Epithelial cell of proximal tubule (primary cell): Measurements from ENCODE around the gene IFIH1. TPM values are rescaled to one million over a fixed set of nuclear protein-coding genes. Genes with fewer than 3 reads are reported as not detected.

Experiments
- DNase-seq: peaks from one replicate; pipeline ENCODE4 v3.0.0-alpha.2; 2011; ENCODE audit warnings: low read depth
- H3K4me3 ChIP-seq: 2 replicates; pipeline ENCODE4 v1.5.1; 2011; ENCODE audit warnings: low read depth, mild to moderate bottlenecking, low read length
- CTCF ChIP-seq: conservative IDR thresholded peaks from 2 replicates; pipeline ENCODE4 v1.5.1; 2012; ENCODE audit warnings: low read depth, mild to moderate bottlenecking, low read length
- total RNA-seq: library from RNA; depleted of rRNA; stranded (reverse); fragments of >200 nt; gene quantifications from 2 replicates; pipeline ENCODE4 v1.2.3, GENCODE V29; 2015

IFIH1 gene
- total RNA-seq, 1 donor from 2014 or later: 4.8 TPM

GRCh38 chr2:162252153-162252552, 66.3 kb downstream of the IFIH1 start:
- DNase-seq: no peak
- no peak for TF ChIP-seq CTCF
- H3K4me3 ChIP-seq: no peak overlapping the region

- TF ChIP-seq CTCF: no peak
- no peak for DNase-seq
- H3K4me3 ChIP-seq: no peak overlapping the region
These were observed 72.7 kb downstream of the IFIH1 start for GRCh38 chr2:162245781-162246180.

- no peak for DNase-seq
- H3K4me3 ChIP-seq: no peak overlapping the region
- no peak for TF ChIP-seq CTCF
These were observed 73.4 kb downstream of the IFIH1 start for GRCh38 chr2:162245061-162245460.

GRCh38 chr2:162244541-162245031, 73.9 kb downstream of the IFIH1 start:
- DNase-seq: peak; percentile 77
- H3K4me3 ChIP-seq: no peak overlapping the region
- TF ChIP-seq CTCF: no peak

- H3K4me3 ChIP-seq: no peak overlapping the region
- TF ChIP-seq CTCF: no peak
- DNase-seq: no peak
These were observed 74.8 kb downstream of the IFIH1 start for GRCh38 chr2:162243715-162244114.

- TF ChIP-seq CTCF: no peak
- no peak for DNase-seq
- no peak within 1 kb of the TSS for H3K4me3 ChIP-seq
These were observed 75.2 kb downstream of the IFIH1 start, which contains the start of gene FAP for GRCh38 chr2:162243294-162243693. Gene FAP, minus strand, starts transcription at chr2:162243445. Its CDS starts 118 bp downstream, at chr2:162243327.

GRCh38 chr2:162242586-162243280, 75.8 kb downstream of the IFIH1 start:
- no peak for DNase-seq
- no peak for TF ChIP-seq CTCF
- H3K4me3 ChIP-seq: no peak overlapping the region
